Small intestine (tissue), 7 donors: ENCODE results near the gene FBXW12. TPM values are rescaled to one million over a fixed set of nuclear protein-coding genes. Genes with fewer than 3 reads are reported as not detected.

Experiments
- DNase-seq, 2 donors: peaks; one replicate each; pipeline versions ENCODE4 v3.0.0 to v3.0.0-alpha.2; 2013
- FAIRE-seq: peaks from 2 replicates; lab custom pipeline; 2012; peaks lifted over from hg19 to GRCh38; lab: Jason Lieb, UNC
- H3K27ac ChIP-seq, 3 donors: one replicate each; pipeline ENCODE4 v1.5.1; 2013; ENCODE audit warnings: low read length in 2 of 3, mild to moderate bottlenecking in 2 of 3, control low read depth in 1 of 3, inconsistent platforms in 1 of 3, low read depth in 1 of 3, moderate library complexity in 1 of 3
- H3K27me3 ChIP-seq, 3 donors: one replicate each; pipeline ENCODE4 v1.6.1; 2013; ENCODE audit warnings: low read length in 3 of 3, inconsistent platforms in 1 of 3; ENCODE audit not compliant: control insufficient read depth in 3 of 3, insufficient read depth in 3 of 3
- H3K36me3 ChIP-seq, 3 donors: one replicate each; pipeline ENCODE4 v1.6.1; 2013; ENCODE audit warnings: low read length in 3 of 3, inconsistent platforms in 1 of 3, low read depth in 1 of 3, mild to moderate bottlenecking in 1 of 3, moderate library complexity in 1 of 3; ENCODE audit not compliant: control insufficient read depth in 3 of 3, insufficient read depth in 2 of 3
- H3K4me1 ChIP-seq, 3 donors: one replicate each; pipeline ENCODE4 v1.6.1; 2013; ENCODE audit warnings: low read length in 2 of 3, inconsistent platforms in 1 of 3, low read depth in 1 of 3, mild to moderate bottlenecking in 1 of 3, moderate library complexity in 1 of 3; ENCODE audit not compliant: control insufficient read depth in 3 of 3, insufficient read depth in 2 of 3
- H3K4me3 ChIP-seq, 3 donors: one replicate each; pipeline ENCODE4 v1.5.1; 2013; ENCODE audit warnings: low read length in 3 of 3, control low read depth in 1 of 3, inconsistent platforms in 1 of 3, low read depth in 1 of 3, mild to moderate bottlenecking in 1 of 3, moderate library complexity in 1 of 3
- H3K9me3 ChIP-seq, 2 donors: one replicate each; pipeline ENCODE4 v1.6.1; 2013; ENCODE audit warnings: low read depth in 1 of 2, low read length in 1 of 2; ENCODE audit not compliant: control insufficient read depth in 2 of 2, insufficient read depth in 1 of 2
- WGBS, 3 donors: extraction: QIAGEN DNeasy Blood & Tissue Kit; methylation state at CpG; one replicate each; pipeline ENCODE4 v1.1.7; 2013; 5-methylcytosine and 5-hydroxymethylcytosine counted together
- polyA plus RNA-seq, 4 donors: library from polyadenylated mRNA; stranded (reverse) in 3 of 4; unstranded in 1 of 4; fragments of 200-250 nt in 3 of 4; fragments of 120-200 nt in 1 of 4; gene quantifications; one replicate each; pipeline versions ENCODE4 v1.2.1 to v1.2.3, GENCODE V29; 2013
- donor health status: healthy with polysubstance abuse.
- donor health status: control.
- donor health status: control.
- donor health status: Bipolar disorder and iron deficiency.
- donor health status: healthy.

Gene FBXW12
- polyA plus RNA-seq, 4 donors: 0.16 TPM; not detected in 3

DNA sequence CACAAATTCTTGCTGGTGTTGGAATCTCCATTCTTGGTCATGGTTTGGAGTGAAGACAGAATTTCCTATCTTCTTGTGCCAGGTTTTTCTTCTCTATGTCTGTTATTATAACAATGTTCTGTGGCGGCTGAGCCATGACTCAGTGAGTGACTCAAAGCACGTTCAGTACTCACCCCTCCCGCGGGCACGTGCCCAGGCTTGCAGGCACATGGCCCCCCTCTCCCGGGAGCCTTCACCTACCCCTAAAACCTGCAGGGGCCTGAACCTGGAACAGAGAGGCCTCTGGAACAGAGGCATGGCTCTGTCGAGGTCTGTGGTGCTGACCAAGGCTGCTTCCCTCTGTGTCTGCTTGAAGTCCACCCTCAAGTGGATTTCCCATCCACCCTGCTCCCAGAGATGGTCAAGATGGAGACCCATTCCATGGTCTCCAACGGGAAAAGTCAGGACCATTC lies 30.3 kb downstream of the FBXW12 start:
- FAIRE-seq (no peak), DNase-seq (no peak)
- no peaks in the 10 kb centered on the region for H3K9me3 ChIP-seq
- H3K4me1 ChIP-seq: no peaks in the 10 kb centered on the region
- no peaks in the 10 kb centered on the region for H3K27me3 ChIP-seq
- WGBS, 3 donors: 47 to 56% (median 49%) methylated on average over 8 of the region's 8 CpGs
- peaks cover 0 to 58% (median 7%) of the 10 kb centered on the region in 3 donors for H3K36me3 ChIP-seq
- H3K4me3 ChIP-seq: no peak overlapping the region
- peak overlapping the region in 2 of 3 donors; percentile 48 to 75 for H3K27ac ChIP-seq

DNA sequence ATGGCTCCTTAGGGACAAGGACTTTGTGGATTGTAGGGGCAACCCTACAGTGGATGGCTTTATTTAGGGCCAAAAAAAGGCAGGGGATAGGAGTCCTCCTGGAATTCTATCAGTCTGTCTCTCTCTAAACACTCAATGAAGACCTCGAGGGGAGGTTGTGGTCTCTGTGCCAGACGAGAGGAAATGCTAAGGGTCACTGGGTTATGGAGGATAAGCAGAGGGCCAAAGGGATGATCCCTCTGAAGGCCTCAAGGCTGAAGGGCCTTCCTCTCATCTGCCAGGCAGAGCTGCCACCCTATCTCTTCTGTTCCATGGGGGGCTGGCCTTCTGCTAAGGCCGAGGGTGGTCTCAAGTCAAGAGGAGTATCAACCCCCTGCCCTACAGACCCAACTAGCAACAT lies 30.9 kb downstream of the FBXW12 start:
- no peaks in the 10 kb centered on the region for H3K4me1 ChIP-seq
- no peak overlapping the region for H3K4me3 ChIP-seq
- peak overlapping the region in 1 of 3 donors; percentile 75 for H3K27ac ChIP-seq
- peaks cover 0 to 64% (median 7%) of the 10 kb centered on the region in 3 donors for H3K36me3 ChIP-seq
- no peaks in the 10 kb centered on the region for H3K27me3 ChIP-seq
- FAIRE-seq (no peak), DNase-seq (no peak)
- 57 to 73% (median 64%) methylated on average over 3 of the region's 3 CpGs for WGBS, 3 donors
- H3K9me3 ChIP-seq: no peaks in the 10 kb centered on the region

- FAIRE-seq: no peak
- Histone ChIP-seq H3K9me3 (no peaks in the 10 kb centered on the region), H3K4me1 (no peaks in the 10 kb centered on the region), H3K36me3 (peaks cover 0 to 72% (median 10%) of the 10 kb centered on the region in 3 donors), H3K27me3 (no peaks in the 10 kb centered on the region), H3K4me3 (no peak overlapping the region), H3K27ac (no peak overlapping the region)
- no peak for DNase-seq
- 83 to 92% (median 86%) methylated on average over 15 of the region's 15 CpGs for WGBS, 3 donors
Measured at GRCh38 chr3:48403533-48404439, 31.8 kb downstream of the FBXW12 start.

DNA sequence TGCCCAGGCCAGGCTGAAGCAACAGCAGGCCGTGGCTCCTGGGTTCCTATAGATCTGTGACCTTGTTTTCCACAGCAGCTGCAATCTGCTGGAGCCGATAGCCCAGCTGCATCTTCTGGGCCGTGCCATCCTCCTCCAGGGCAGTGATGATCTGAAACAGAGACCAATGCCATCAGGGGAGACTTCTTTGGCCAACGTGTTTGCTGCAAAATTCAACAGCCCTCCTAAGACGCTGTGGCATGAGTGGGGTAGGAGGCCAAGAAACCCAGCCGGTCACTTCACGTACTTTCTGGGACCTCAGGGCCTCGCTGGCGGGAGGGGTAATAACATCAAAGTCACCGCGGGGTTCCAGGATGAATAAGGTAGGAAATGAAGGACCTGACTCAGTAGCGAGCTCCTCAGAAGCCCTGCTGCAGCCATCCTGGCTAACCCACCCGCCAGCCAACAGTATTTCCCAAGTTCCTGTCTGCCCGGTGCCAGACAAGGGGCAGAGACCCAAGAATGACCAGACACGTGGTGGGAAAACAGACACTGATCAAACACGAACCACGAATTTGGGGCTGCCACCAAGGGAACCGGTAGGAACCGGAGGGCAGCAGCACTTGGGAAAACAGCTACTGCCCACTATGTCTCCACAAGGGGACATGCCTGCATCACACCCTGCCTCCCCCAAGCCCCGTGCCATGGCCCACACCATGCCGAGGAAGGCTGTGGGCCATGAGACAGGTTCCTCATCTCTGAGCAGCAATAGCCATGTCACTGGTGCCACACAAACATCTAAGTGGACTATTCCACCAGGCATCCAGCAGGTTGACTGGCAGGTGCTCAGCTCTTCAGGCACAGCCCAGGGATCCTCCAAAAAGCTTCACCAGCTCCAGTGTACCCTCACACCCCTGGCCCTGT lies 32.7 kb downstream of the FBXW12 start:
- DNase-seq: no peak
- no peaks in the 10 kb centered on the region for H3K27me3 ChIP-seq
- H3K4me3 ChIP-seq: no peak overlapping the region
- WGBS, 3 donors: 80 to 83% (median 83%) methylated on average over 21 of the region's 21 CpGs
- H3K4me1 ChIP-seq: no peaks in the 10 kb centered on the region
- peaks cover 0 to 81% (median 11%) of the 10 kb centered on the region in 3 donors for H3K36me3 ChIP-seq
- H3K27ac ChIP-seq: no peak overlapping the region
- no peak for FAIRE-seq
- no peaks in the 10 kb centered on the region for H3K9me3 ChIP-seq

DNA sequence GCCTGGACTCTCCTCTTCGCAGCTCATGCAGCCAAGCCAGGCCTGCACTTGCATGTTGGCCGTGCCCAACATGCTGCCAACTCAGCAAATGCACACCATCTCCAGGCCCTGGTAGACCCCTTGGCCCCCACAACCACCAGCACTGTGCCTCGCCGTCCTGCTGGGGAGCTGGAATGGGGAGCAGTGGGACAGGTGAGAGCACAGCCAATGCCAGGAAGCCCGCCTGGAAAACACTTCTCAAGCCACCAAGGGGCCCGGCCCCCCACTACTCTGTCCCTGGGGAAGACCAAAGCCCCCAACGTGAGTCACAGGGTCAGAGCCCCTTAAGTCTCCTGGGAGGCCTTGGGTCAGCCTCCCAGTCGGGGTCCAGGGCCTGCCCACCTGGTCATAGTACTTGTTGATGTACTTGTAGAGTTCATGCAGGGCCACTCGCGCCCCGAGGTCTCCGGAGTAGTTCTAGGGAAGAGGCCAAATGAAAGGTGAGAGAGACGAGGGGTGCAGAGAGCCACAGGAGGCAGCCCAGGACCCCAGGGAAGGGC lies 33.4 kb downstream of the FBXW12 start:
- Histone ChIP-seq H3K27ac (no peak overlapping the region), H3K9me3 (no peaks in the 10 kb centered on the region), H3K27me3 (no peaks in the 10 kb centered on the region), H3K4me3 (no peak overlapping the region), H3K4me1 (no peaks in the 10 kb centered on the region), H3K36me3 (peaks cover 0 to 87% (median 11%) of the 10 kb centered on the region in 3 donors)
- 83 to 87% (median 86%) methylated on average over 13 of the region's 13 CpGs for WGBS, 3 donors
- FAIRE-seq (no peak), DNase-seq (no peak)

GRCh38 chr3:48405971-48406370 lies 34.0 kb downstream of the FBXW12 start:
- Histone ChIP-seq H3K4me3 (no peak overlapping the region), H3K27me3 (no peaks in the 10 kb centered on the region), H3K27ac (no peak overlapping the region), H3K9me3 (no peaks in the 10 kb centered on the region), H3K4me1 (no peaks in the 10 kb centered on the region), H3K36me3 (peaks cover 0 to 91% (median 12%) of the 10 kb centered on the region in 3 donors)
- WGBS, 3 donors: 54 to 80% (median 63%) methylated on average over 1 of the region's 1 CpG
- no peak for FAIRE-seq
- DNase-seq: no peak

GRCh38 chr3:48406443-48407431 lies 34.7 kb downstream of the FBXW12 start:
- Histone ChIP-seq H3K27me3 (no peaks in the 10 kb centered on the region), H3K36me3 (peaks cover 0 to 95% (median 16%) of the 10 kb centered on the region in 3 donors), H3K4me3 (no peak overlapping the region), H3K27ac (no peak overlapping the region), H3K4me1 (no peaks in the 10 kb centered on the region), H3K9me3 (no peaks in the 10 kb centered on the region)
- FAIRE-seq: no peak
- 84 to 88% (median 86%) methylated on average over 18 of the region's 18 CpGs for WGBS, 3 donors
- DNase-seq: no peak
